IgD-negative memory B cell (primary cell): ENCODE data around the gene POMGNT1. TPM values are rescaled to one million over a fixed set of nuclear protein-coding genes. Genes with fewer than 3 reads are reported as not detected.

Experiments used
- H3K27ac Mint-ChIP-seq, 3 donors: one replicate each; pipeline ENCODE4 v1.8.0; 2020 to 2022; ENCODE audit warnings: mild to moderate bottlenecking in 3 of 3, mixed read lengths in 3 of 3, moderate library complexity in 1 of 3
- H3K27me3 Mint-ChIP-seq: one replicate; pipeline ENCODE4 v1.8.0; 2021; ENCODE audit warnings: mixed read lengths
- H3K36me3 Mint-ChIP-seq: one replicate; pipeline ENCODE4 v1.8.0; 2020; ENCODE audit warnings: mild to moderate bottlenecking, mixed read lengths
- H3K4me1 Mint-ChIP-seq, 3 donors: one replicate each; pipeline ENCODE4 v1.8.0; 2020 to 2022; ENCODE audit warnings: mixed read lengths in 3 of 3, mild to moderate bottlenecking in 1 of 3
- H3K4me3 Mint-ChIP-seq, 4 donors: one replicate each; pipeline ENCODE4 v1.8.0; 2020 to 2022; ENCODE audit warnings: mild to moderate bottlenecking in 4 of 4, mixed read lengths in 4 of 4, moderate library complexity in 3 of 4
- H3K9me3 Mint-ChIP-seq, 3 donors: one replicate each; pipeline ENCODE4 v1.8.0; 2020 to 2021; ENCODE audit warnings: mixed read lengths in 3 of 3, mild to moderate bottlenecking in 1 of 3
- polyA plus RNA-seq: library from polyadenylated mRNA; unstranded; fragments of 300-500 nt; fragmentation: Illumina TruSeq; gene quantifications from one replicate; pipeline ENCODE4 v1.2.3, GENCODE V29; 2021

POMGNT1 gene
- polyA plus RNA-seq, 1 donor from 2014 or later: 25.2 TPM

DNA sequence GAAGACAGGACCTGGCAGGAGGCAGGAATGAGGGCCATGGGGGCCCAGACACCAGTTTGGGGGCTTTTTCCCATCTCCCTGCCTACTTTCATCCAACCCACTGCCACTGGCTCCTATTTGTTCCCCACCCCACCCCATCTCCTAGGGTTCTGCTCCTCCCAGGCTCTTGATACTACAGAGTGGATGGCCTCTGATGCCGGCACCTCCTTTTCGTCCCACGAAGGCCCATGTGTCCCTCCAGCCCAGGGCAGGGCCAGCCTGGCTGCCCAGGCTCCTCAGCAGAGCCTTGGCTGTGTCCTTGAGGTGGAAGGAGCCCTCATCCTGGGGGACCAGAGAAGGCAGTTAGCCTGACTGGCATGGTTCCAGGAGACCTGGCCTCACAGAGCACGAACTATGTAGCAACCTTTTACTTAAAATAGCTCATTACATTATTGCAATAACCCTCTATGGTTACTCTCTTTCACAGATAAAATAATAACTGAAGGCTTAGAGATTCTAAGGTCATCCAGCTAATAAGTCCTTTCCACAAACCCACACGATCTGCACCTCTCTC lies 3.5 kb downstream of the POMGNT1 start:
- H3K27ac Mint-ChIP-seq: no peak overlapping the region
- peaks cover 6 to 9% (median 8%) of the 10 kb centered on the region in 3 donors for H3K4me1 Mint-ChIP-seq
- peaks cover under 1% of the 10 kb centered on the region for H3K36me3 Mint-ChIP-seq
- no peaks in the 10 kb centered on the region for H3K27me3 Mint-ChIP-seq
- H3K9me3 Mint-ChIP-seq: no peaks in the 10 kb centered on the region
- H3K4me3 Mint-ChIP-seq: no peak overlapping the region

DNA sequence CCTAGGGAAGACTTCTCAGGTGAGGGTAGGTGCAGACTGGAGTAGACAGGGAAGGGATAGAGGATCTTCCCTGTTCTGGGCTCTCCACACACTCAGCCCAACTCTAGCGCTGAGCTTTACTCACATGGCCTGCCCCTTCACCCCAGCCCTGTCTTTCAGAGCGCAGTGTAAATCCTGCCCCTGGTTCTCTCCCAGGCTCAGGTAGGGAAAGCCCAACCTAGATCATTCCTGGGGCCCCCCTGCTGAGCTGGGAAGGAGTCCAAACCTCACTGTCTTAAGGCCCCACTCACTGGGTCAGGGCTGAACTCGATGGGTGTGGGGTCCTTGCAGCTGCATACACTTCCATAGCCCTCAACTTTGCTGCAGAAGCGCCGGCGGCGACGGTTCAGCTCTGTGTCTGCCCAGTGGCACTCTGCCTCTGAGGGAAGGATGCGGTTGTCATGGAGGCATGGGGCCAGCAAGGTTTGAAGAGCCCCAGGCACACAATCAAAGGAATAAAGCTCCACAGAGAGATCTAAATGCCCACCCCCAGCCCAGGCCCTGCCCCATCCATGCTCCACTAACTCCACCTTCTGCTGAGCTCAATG lies 4.2 kb downstream of the POMGNT1 start:
- no peaks in the 10 kb centered on the region for H3K9me3 Mint-ChIP-seq
- no peak overlapping the region for H3K4me3 Mint-ChIP-seq
- no peaks in the 10 kb centered on the region for H3K27me3 Mint-ChIP-seq
- no peak overlapping the region for H3K27ac Mint-ChIP-seq
- H3K36me3 Mint-ChIP-seq: peaks cover 4% of the 10 kb centered on the region
- H3K4me1 Mint-ChIP-seq: peaks cover 3 to 7% (median 5%) of the 10 kb centered on the region in 3 donors

DNA sequence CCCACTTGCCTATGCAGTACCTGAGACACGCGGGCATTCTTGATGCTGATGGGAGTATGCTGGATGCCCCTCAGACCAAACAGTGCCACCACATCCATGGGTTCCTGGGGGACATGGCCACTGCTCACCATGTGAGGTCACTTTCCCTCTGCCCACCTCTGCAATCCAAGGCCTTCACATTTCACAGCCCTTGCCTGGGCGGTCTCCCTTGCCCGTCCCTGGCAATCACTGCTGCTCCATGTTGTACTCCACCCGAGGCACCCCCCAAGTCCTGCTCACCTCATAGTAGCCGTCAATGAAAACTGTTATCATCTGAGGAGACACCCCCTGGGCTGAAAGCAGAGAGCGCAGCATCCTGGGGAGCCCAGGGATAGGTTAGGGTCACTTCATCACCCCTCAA lies 4.9 kb downstream of the POMGNT1 start:
- no peak overlapping the region for H3K27ac Mint-ChIP-seq
- peaks cover 0 to 4% (median 0%) of the 10 kb centered on the region in 3 donors for H3K4me1 Mint-ChIP-seq
- no peaks in the 10 kb centered on the region for H3K27me3 Mint-ChIP-seq
- no peak overlapping the region for H3K4me3 Mint-ChIP-seq
- no peaks in the 10 kb centered on the region for H3K9me3 Mint-ChIP-seq
- peaks cover 4% of the 10 kb centered on the region for H3K36me3 Mint-ChIP-seq

DNA sequence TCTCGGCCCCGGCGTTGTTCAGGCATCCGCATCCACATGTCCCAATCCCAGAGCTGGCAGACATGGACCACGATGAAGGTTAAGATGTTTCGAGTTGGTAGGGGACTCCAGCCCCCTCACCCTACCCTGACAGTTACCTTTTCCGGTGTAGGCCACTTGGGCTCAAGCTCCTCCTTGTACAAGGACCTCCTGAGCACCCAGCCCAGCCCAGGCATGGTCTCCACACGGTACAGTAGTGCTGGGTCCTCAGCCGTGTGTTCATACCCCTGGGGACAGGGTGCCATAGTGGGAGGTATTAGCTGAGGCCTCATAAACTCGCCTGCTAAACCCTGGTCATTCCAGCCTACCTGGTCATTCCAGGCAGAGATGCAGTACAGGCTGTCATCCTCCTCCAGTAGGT lies 6.1 kb downstream of the POMGNT1 start:
- Mint-ChIP-seq H3K9me3 (no peaks in the 10 kb centered on the region), H3K27me3 (no peaks in the 10 kb centered on the region), H3K4me1 (peaks cover 0 to under 1% (median 0%) of the 10 kb centered on the region in 3 donors), H3K36me3 (peaks cover 5% of the 10 kb centered on the region), H3K4me3 (no peak overlapping the region), H3K27ac (no peak overlapping the region)

DNA sequence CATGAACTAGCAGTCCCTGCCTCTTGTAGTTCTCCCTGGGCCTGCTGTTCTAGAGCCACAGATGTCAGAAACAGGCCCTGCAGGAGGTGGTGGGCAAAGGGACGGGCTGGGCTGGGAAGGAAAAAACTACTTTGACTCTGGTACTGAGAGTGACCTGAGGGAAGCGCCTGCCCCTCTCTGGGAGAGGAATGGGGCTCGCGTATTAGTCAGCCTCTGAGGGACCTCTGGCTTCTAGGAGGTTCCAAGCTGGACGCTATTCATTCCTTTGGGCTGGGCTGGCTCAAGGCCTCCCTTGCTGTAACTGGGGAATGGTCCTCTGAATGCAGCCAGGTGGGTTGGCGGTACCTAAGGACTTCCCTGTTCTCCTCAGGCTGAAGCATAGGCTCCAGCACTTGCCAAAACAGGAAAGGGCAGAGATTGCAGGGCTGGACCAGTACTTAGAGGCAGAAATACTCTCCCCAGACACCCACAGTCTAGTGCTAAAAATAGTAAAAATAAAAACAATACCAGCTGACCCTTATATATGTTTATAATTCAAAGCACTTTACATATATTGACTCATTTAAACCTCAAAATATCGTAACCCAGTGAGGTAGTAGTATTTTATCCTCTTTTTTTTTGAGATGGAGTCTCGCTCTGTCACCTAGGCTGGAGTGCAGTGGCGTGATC lies 7.1 kb downstream of the POMGNT1 start:
- no peak overlapping the region for H3K4me3 Mint-ChIP-seq
- no peaks in the 10 kb centered on the region for H3K4me1 Mint-ChIP-seq
- H3K36me3 Mint-ChIP-seq: peaks cover 5% of the 10 kb centered on the region
- H3K27ac Mint-ChIP-seq: no peak overlapping the region
- no peaks in the 10 kb centered on the region for H3K9me3 Mint-ChIP-seq
- no peaks in the 10 kb centered on the region for H3K27me3 Mint-ChIP-seq

DNA sequence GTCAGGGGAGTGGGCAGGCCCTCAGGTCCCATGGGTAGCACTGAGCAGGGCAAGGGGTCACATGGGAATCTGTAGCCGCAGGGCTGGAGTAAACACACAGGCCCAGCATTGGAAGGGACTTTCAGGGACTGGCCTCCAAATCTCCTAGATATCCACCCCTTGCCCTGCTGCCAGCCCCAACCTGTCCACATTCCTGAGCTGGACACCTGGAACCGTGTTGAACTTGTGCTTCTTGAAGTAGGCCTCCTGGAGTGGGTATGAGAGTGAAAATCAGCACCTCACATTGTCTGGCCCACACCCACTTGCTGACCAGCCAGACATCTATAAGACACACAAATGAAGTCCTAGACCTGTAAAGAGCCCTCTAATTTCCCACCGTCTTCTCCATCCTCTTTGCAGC lies 7.7 kb downstream of the POMGNT1 start:
- Mint-ChIP-seq H3K4me1 (no peaks in the 10 kb centered on the region), H3K9me3 (no peaks in the 10 kb centered on the region), H3K27me3 (no peaks in the 10 kb centered on the region), H3K4me3 (no peak overlapping the region), H3K27ac (no peak overlapping the region), H3K36me3 (peaks cover 5% of the 10 kb centered on the region)

DNA sequence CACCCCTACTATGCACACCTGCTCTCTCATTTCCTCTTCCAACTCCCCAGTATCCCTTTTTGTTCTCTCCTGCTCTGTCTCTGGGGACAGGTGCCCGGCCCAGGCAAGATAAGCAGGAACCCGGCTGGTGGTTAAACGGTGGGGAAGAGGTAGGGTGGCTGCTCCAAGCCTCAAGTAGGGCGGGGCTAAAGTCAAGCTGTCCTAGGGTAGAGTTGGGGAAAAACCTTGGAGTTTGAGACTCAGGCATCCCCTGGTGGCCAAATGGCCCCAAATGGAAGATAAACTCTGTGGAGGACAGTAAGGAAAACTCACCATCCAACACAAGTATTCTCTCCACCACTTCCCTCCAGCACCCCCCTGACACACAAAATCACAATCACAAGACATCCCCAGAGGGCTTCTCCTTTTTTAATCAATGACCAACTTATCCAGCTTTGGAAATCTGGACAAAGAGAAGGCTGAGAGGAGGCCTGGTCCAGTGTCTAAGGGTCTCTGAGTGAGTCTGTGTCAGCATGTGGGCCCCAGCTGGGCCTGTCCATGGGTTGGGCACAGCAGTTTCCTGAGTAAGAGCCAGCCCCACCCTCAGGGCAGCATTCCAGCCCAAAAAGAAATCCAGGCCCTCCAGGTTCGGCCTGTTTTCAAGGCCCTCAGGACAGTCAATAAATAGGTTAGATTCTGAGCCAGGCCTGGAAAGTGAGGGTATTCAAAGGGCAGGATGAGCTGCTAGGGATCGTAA lies 9.8 kb downstream of the POMGNT1 start:
- peaks cover 0 to 8% (median 6%) of the 10 kb centered on the region in 3 donors for H3K4me1 Mint-ChIP-seq
- peak overlapping the region in 1 of 3 donors; percentile 10 for H3K27ac Mint-ChIP-seq
- no peaks in the 10 kb centered on the region for H3K27me3 Mint-ChIP-seq
- H3K9me3 Mint-ChIP-seq: no peaks in the 10 kb centered on the region
- H3K36me3 Mint-ChIP-seq: peaks cover 6% of the 10 kb centered on the region
- no peak overlapping the region for H3K4me3 Mint-ChIP-seq

DNA sequence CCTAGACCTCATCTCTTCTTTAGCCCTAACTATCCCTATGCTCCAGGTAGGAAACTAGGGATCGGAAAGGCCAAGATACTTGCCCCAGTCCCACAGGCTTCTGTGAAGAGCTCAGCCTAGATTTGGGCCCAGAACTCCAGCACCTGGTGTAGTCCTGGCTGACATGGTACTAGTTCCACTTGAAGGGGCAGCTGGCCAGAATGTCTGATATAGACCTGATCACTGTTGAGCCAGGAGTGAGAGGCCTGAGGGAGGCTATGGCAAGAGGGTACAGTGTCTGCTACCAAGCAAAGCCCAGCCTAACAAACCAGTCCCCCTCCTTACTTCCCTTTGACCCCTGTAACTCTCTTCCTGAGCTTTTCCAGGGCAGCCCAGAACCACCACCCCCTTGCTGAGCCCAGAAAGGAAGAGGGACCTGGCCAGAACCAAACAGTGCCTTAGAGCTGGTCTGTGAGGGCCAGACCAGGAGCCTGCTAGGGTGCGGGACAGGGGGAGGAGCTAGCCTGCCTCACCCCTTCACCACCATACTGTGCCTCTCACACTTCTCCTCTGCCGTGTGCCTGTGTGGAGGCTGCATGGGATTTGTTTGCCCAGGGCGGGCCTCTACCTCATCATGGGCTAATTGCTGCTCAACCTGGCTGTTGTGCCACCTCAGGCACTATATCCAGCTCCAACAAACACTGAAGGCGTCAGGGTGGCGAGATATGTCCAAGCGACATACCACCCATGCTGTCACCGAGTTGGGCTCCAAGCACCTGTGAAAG lies 10.9 kb downstream of the POMGNT1 start:
- no peaks in the 10 kb centered on the region for H3K9me3 Mint-ChIP-seq
- H3K36me3 Mint-ChIP-seq: peaks cover 6% of the 10 kb centered on the region
- H3K4me1 Mint-ChIP-seq: peaks cover 0 to 8% (median 6%) of the 10 kb centered on the region in 3 donors
- H3K27me3 Mint-ChIP-seq: no peaks in the 10 kb centered on the region
- no peak overlapping the region for H3K4me3 Mint-ChIP-seq
- H3K27ac Mint-ChIP-seq: no peak overlapping the region

DNA sequence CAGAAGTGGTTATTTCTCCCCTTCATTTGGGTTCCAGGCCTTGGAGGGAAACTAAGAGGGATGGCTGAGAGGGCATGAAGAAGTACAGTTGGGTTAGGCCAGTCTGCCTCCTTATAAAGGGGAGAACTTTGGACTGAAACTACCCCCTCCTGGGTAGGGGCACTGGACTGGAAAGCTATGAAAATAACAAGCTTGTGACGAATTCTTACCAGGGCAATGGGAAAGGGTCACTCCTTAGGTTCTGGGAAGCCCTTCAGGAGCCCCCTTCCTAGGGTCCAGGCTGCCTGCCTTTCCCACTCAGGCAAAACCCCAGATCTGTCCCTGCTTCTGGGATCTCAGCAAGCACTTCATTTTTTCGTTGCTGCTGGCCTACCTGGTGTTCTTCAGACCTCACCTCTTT lies 12.2 kb downstream of the POMGNT1 start:
- peak overlapping the region in 1 of 3 donors; percentile 7 for H3K27ac Mint-ChIP-seq
- H3K4me1 Mint-ChIP-seq: peaks cover 0 to 8% (median 6%) of the 10 kb centered on the region in 3 donors
- no peaks in the 10 kb centered on the region for H3K27me3 Mint-ChIP-seq

DNA sequence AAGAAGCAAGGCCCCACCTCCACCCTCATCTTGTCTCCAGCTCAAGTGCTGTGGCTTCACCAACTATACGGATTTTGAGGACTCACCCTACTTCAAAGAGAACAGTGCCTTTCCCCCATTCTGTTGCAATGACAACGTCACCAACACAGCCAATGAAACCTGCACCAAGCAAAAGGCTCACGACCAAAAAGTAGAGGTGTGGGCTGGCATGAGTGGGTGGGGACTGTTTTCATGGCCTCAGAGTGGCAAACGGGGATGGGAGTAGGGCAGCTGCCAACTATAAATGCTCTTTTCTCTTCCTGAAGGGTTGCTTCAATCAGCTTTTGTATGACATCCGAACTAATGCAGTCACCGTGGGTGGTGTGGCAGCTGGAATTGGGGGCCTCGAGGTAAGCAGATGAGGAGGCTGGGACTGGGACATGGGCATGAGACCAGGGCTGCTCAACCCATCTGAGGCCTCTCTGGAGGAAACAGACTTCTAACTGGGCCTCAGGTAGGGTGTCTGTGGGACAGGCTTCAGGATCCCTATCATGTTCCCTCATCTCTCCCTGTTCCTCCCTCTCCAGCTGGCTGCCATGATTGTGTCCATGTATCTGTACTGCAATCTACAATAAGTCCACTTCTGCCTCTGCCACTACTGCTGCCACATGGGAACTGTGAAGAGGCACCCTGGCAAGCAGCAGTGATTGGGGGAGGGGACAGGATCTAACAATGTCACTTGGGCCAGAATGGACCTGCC lies 13.1 kb downstream of the POMGNT1 start:
- Mint-ChIP-seq H3K36me3 (peaks cover 6% of the 10 kb centered on the region), H3K9me3 (no peaks in the 10 kb centered on the region), H3K27me3 (no peaks in the 10 kb centered on the region), H3K4me3 (no peak overlapping the region), H3K4me1 (peaks cover 0 to 8% (median 6%) of the 10 kb centered on the region in 3 donors), H3K27ac (no peak overlapping the region)

More for the DNA sequence above, 12.2 kb downstream of the POMGNT1 start:
- Mint-ChIP-seq H3K36me3 (peaks cover 6% of the 10 kb centered on the region), H3K9me3 (no peaks in the 10 kb centered on the region), H3K4me3 (no peak overlapping the region)

DNA sequence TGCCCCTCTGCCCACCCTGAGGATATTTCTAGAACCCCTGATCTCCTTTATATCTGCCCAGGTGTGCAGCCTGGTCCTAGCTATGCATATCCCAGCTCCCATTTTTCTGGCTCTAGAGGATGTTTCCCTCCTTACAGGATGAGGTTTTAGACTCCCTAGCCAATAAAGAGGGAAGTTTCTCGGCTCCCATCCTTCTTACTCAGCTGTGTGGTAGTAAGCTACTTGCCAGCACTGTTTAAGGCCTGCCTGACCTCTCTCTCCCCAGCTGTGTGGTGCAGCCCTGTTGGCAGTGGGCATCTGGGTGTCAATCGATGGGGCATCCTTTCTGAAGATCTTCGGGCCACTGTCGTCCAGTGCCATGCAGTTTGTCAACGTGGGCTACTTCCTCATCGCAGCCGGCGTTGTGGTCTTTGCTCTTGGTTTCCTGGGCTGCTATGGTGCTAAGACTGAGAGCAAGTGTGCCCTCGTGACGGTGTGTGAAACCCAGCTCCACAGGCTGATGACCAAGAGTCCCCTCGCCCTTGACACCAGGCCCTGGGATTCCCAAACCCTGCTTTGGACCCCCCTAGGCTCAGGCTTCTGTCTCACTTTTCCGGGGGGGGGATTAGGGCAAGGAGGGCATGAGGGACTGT lies 14.2 kb downstream of the POMGNT1 start:
- H3K27me3 Mint-ChIP-seq: no peaks in the 10 kb centered on the region
- H3K4me3 Mint-ChIP-seq: no peak overlapping the region
- peaks cover 2% of the 10 kb centered on the region for H3K36me3 Mint-ChIP-seq
- peaks cover 0 to 8% (median 6%) of the 10 kb centered on the region in 3 donors for H3K4me1 Mint-ChIP-seq
- no peak overlapping the region for H3K27ac Mint-ChIP-seq
- no peaks in the 10 kb centered on the region for H3K9me3 Mint-ChIP-seq

DNA sequence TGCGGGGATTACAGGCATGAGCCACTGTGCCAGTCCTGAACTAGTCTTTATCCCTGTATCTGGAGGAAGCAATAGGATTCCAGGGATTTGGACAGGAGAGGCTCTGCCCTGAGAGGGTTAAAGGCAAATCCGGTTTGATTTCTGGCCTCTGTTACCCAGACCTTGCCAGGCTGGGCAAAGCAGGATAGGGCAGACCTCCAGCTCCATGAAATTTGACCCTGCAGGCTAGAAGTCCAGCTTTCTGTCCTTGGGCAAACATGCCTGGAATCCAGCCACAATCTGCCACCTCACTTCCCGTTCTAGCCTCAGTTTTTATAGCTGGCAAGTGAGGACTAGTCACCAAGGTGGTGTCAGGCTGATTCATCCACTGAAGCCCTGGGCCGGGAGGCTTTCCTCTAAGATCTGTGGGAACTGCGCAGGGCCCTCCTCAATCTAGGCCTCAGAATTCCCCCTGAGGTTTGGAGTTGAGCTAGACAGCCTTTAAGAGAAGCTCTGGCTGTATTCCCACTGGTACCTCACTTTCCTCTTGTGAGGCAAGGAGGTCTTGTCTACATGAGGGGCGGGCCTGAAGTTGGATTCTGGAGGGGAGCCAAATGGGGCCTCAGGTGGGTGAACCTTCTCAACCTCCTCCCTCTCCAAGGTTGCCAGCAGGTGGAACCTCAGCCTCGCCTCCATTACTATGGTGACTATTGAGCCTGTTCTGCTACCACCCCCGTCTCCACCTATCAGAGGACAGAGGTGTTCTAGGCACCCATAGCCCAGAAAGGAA lies 15.0 kb downstream of the POMGNT1 start:
- Mint-ChIP-seq H3K36me3 (peaks cover 2% of the 10 kb centered on the region), H3K4me3 (no peak overlapping the region), H3K27me3 (no peaks in the 10 kb centered on the region), H3K4me1 (peaks cover 0 to 8% (median 6%) of the 10 kb centered on the region in 3 donors), H3K9me3 (no peaks in the 10 kb centered on the region), H3K27ac (no peak overlapping the region)
